Measurements from ENCODE around the gene AGPAT2.

AGPAT2 gene

DNA sequence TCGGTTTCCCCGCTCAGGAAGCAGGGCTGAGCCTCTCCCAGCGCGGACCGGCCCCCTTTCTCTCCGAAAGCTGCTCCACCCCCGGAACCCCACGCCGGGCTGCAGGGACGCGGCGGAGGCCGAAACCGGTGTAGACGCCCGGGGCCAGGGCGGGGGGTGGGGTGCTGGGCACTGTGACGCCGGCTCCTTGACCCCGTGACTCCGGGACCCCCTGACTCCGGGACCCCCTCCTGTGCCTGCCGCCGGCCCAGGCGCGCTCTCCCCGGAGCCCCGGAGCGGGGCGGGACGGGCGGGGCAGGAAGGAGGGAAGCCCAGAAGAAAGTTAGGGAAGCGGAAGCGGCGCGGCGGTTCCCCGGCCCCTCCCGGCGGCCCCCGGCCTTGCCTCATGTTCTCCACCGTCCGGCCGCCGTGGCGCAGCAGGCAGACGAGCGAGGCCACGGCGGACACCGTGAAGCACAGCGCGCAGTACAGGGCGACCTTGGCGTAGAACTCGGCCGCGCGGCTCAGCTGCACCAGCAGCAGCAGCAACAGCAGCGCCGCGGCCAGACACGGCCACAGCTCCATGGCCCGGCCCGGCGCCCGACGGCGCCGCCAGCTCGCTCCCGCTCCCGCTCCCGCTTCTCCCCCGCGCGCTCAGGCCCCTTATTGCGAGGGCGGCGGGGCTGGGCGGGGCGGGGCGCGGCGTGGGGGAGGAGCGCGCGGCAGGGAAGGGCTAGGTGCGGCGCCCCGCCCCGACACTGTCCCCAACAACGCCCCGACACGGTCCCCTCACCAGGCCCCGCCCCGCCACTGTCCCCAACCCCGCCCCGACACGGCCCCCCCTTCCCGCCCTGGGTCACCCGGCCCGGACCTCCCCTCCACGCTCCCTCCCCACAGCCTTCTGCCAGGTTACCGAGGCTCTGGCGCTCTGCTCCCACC lies at the start of gene AGPAT2:
Gene AGPAT2, minus strand, starts transcription at position 664 of the 918 bp plus-strand sequence. Its CDS starts 100 bp downstream, at position 564.
- DNase-seq: no peak

- DNase-seq: no peak
These were observed 48.7 kb upstream of the AGPAT2 start for GRCh38 chr9:136735812-136736480.

- no peak for DNase-seq
These were observed 47.7 kb upstream of the AGPAT2 start for GRCh38 chr9:136734837-136735496.

GRCh38 chr9:136733611-136734010 lies 46.4 kb upstream of the AGPAT2 start:
- DNase-seq: no peak

DNA sequence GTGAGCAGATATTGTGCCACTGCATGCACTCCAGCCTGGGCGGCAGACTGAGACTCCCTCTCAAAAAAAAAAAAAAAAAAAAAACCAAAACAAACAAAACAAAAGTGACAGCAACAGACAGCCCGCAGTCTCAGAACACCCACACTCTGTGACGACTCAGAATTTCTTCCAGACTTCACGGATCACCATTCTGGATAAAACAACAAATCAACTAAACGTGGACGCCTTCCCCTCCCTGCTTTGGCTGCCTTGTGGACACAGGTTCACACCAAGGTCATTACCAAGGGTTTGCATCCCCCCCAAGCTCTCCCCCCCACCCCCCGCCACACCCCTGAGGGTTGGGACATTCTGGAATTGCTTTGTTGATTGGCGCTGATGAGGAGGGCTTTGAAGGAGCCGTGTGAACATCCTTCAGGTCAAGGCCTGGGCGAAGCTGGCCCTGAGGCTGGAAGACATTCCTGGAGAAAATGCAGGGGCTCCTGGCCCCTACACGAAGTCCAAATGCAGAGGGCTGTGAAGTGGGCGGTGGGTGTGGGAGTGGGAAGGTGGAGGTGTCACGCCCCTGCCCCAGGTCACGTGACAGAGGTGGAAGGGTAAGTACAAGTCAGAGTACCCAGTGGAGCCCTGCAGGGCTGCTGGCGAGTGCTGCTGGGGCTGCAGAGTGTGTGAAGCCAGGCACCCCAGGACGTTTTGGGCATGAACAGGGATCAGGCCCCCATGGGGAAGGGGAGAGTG lies 45.4 kb upstream of the AGPAT2 start:
- no peak for DNase-seq

- DNase-seq: no peak
These were observed 42.7 kb upstream of the AGPAT2 start for GRCh38 chr9:136729926-136730325.

DNA sequence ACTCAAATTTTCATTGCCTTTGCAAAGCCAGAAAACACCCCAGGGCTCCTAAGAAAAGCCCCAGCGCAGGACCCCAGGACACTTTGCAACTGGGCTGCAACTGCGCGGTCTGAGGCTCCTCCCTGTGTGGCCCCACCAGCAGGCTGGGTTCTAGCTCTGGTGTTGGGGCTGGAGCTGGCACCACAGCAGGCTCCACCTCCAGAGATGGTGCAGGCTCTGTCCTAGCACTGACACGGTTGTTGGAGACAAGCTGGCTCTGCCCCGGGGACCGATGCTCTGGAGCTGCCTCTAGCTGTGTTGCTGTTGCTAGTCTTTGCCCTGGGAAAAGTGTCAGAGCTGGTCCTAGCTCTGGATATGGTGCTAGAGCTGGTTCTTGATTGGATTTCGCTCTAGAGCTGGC lies 41.9 kb upstream of the AGPAT2 start:
- DNase-seq: no peak

DNA sequence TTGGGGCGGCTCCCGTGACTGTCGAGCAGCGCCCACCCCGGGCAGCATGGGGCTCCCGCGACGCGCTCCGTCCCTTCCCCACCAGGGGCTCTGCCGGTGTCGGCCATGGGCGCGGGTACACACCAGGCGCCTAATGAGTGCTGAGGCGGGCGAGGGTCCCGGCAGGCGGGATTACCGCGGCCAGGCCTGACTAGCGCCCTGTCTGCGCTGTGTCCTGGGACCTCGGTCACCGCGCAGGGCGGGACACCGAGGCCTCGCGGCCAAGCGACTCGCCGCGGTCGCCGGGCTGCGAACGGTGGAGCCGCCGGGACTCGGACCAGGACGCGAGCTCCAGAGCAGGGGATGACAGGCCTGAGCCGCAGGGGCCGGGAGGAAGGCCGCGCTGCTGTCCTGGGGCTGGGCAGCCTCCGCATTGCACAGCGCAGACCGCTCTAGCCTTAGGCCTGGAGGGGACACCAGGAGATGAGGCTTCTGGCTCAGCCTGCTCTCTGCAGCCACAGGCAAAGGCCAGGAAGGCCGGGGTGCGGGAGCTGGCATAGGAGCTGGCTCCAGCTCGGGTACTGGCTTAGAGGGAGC lies 41.4 kb upstream of the AGPAT2 start:
- DNase-seq: no peak

DNA sequence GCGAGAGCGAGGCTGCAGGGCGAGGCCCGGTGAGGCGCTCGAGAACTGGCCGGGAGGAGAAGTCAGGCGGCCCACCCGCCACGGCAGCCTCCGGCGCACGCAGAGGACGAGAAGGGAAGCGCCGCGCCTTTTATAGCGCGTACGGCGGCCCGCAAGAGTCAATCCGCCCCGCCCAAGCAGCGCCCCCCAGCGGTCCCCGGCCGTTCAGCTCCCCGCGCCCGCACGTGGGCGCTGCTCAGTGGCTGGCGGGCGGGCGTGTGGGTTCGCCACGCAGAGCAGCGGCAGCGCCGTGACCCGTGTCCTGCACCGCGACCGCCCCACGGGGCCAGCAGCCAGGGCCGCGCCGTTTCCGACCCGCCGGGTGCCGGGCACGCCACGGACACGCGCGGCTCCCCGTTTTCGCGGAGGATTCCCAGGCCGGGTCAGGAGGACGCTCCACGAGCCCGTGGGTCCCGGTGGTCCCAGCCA lies 40.9 kb upstream of the AGPAT2 start:
- DNase-seq: peak; percentile 58 to 80

DNA sequence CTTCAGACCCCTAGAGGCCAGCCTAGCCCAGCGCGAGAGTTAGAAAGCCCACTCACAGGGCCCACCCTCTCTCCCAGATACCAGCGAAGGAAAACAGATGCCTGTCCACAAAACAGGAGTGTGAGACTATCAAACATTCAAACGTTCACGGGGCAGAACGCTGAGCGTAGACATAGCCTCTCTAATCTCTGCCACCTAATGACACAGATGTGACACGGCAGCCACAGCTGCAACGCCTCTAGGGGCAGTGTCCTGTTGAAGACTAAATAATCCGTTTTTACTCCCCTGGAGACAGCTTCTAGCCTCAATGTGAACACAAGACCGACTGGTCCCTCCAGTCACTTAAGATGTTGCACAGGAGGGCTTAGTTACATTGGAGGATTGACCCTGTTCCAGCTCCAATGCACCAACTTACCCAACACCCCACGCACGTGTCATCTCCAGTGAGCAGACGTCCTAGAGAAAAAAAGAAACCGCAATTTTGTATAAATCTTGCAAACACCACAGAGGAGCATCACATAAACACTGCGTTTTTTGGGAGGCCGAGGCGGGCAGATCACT lies 39.5 kb upstream of the AGPAT2 start:
- DNase-seq: no peak

DNA sequence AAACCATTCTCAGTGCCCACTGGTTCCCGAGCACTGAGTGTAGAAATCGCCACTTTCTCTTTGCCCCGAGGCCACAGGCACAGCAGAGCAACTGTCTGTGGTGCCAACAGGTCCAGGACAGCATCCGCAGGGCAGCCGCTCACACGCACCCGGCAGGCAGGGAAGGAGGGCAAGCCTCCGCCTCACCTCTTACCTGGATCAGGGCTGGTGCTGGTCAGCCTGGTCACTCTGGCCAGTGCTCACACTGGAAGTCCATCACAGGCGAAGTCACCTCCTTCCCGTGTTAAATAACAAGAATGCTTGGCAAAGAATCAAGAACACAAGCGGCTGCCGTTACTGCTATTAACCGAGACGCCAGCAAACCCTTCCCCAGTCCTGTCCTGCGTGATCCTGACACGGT lies 38.9 kb upstream of the AGPAT2 start:
- DNase-seq: no peak

DNA sequence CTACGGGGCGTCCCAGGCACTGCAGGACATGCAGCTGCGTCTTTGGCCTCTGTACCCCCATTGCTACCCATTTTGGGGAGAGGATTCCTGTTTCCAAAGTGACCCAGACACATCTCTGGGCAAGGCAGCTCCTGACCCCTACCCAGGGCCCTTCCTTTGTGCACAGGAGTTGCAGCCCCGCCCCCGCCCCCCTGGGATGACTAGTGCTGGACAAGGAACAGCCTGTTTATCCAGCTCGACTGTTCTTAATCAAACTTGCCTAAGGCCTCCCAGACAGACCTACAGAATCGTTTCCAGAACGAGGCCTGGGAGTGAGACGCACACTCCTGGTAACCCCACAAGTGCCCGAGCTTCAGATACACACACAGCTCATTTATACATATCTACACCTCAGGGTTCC lies 38.4 kb upstream of the AGPAT2 start:
- no peak for DNase-seq

GRCh38 chr9:136724772-136725171 lies 37.5 kb upstream of the AGPAT2 start:
- DNase-seq: no peak

DNA sequence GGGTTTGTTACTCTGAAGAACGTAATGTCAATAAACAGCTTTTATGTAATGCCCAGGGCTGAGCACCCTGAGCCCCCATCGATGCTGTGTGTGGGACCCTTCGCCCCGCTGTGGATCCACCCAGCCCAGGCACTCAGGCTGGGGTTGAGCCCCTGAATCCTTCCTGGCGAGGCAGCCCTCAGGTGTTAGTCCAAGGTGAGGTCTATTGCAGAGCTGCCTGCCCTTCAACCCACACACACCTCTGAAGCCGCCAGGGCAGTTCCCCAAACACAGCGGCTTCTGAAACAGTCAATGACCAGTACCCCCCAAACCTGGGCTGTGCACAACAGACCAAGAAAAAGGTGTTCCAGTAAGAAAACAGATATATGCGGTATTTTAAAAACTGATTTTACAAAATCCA lies 36.7 kb upstream of the AGPAT2 start:
- no peak for DNase-seq

DNA sequence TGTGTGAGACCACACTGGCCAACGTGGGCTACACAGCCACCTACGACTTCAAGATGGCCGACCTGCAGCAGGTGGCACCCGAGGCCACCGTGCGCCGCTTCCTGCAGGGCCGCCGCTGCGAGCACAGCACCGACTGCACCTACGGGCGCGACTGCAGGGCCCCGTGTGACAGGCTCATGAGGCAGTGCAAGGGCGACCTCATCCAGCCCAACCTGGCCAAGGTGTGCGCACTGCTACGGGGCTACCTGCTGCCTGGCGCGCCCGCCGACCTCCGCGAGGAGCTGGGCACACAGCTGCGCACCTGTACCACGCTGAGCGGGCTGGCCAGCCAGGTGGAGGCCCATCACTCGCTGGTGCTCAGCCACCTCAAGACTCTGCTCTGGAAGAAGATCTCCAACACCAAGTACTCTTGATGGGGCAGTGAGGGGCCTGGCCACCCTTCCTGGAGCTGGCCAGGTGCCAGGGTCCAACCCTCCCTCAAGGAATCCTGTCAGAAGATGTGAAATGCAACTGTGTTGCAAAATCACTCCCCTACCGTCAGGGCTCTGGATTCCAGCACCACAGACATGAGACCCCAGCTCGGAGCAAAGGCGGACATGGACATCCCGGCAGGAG lies 36.2 kb upstream of the AGPAT2 start:
- DNase-seq: no peak

GRCh38 chr9:136722969-136723356 lies 35.7 kb upstream of the AGPAT2 start:
- DNase-seq: no peak

- DNase-seq: no peak
These were observed 35.1 kb upstream of the AGPAT2 start for GRCh38 chr9:136722093-136722968.

- DNase-seq: no peak
These were observed 34.3 kb upstream of the AGPAT2 start for GRCh38 chr9:136721339-136722092.

GRCh38 chr9:136720898-136721338 lies 33.7 kb upstream of the AGPAT2 start:
- no peak for DNase-seq
